SK-N-SH (cell line): ENCODE measurements around the gene CELF4. TPM values are rescaled to one million over a fixed set of nuclear protein-coding genes. Genes with fewer than 3 reads are reported as not detected.

Source experiments
- CTCF ChIA-PET: fragments of 300-600, 350-600 bp; formaldehyde crosslinking; extraction: SDS; loops from one replicate; lab custom pipeline; 2021; lab: Yijun Ruan, JAX
- POLR2A ChIA-PET: fragments of 350-600 bp; sonication (Branson Sonifier 250); formaldehyde crosslinking; extraction: SDS; loops from one replicate; lab custom pipeline; 2020; ENCODE audit warnings: antibody characterized with exemption, inconsistent platforms; lab: Yijun Ruan, JAX
- DNase-seq: peaks from one replicate; pipeline ENCODE4 v3.0.0; 2012
- H2AFZ ChIP-seq: fragments of 200-600 bp; sonication (generic); 2 replicates; pipeline ENCODE4 v1.8.1; 2016; ENCODE audit warnings: antibody characterized with exemption, mild to moderate bottlenecking, low read depth
- H3F3A ChIP-seq: fragments of 200-600 bp; sonication (generic); replicated peaks from 2 replicates; pipeline ENCODE3; 2016; ENCODE audit warnings: antibody characterized with exemption, mild to moderate bottlenecking; ENCODE audit not compliant: insufficient read depth
- H3K27ac ChIP-seq, 2 experiments: fragments of 200-500 bp in 1 of 2; fragments of 200-600 bp in 1 of 2; sonication (Bioruptor generic) in 1 of 2; sonication (generic), shearing (Covaris generic) in 1 of 2; 2 replicates each; pipeline versions ENCODE4 v1.5.1 to v1.6.1; 2014 to 2016; ENCODE audit warnings: low read depth in 2 of 2, inconsistent platforms in 1 of 2, low read length in 1 of 2, mild to moderate bottlenecking in 1 of 2, mixed read lengths in 1 of 2
- H3K27me3 ChIP-seq: fragments of 200-600 bp; sonication (generic), shearing (Covaris generic); 2 replicates; pipeline ENCODE4 v1.6.1; 2016; ENCODE audit warnings: mixed run types; ENCODE audit not compliant: insufficient read depth
- H3K36me3 ChIP-seq, 2 experiments: fragments of 200-500 bp in 1 of 2; fragments of 200-600 bp in 1 of 2; sonication (Bioruptor generic) in 1 of 2; sonication (generic) in 1 of 2; replicated peaks in 1 of 2; 2 replicates each; pipeline versions ENCODE3 to v1.5.1; 2014 to 2016; ENCODE audit warnings: low read length in 1 of 2, mild to moderate bottlenecking in 1 of 2; ENCODE audit not compliant: insufficient read depth in 2 of 2, control insufficient read depth in 1 of 2
- H3K4me1 ChIP-seq, 2 experiments: fragments of 200-500 bp in 1 of 2; fragments of 200-600 bp in 1 of 2; sonication (Bioruptor generic) in 1 of 2; sonication (generic), shearing (Covaris generic) in 1 of 2; 2 replicates each; pipeline versions ENCODE4 v1.5.1 to v1.6.1; 2014 to 2016; ENCODE audit warnings: low read depth in 1 of 2, low read length in 1 of 2, mixed run types in 1 of 2; ENCODE audit not compliant: insufficient read depth in 2 of 2, control insufficient read depth in 1 of 2
- H3K4me2 ChIP-seq: fragments of 200-600 bp; sonication (generic), shearing (Covaris generic); 2 replicates; pipeline ENCODE4 v1.6.1; 2017; ENCODE audit warnings: mixed run types
- H3K4me3 ChIP-seq, 2 experiments: fragments of 200-500 bp in 1 of 2; fragments of 200-600 bp in 1 of 2; sonication (Bioruptor generic) in 1 of 2; sonication (generic), shearing (Covaris generic) in 1 of 2; 2 replicates each; pipeline versions ENCODE4 v1.5.1 to v1.8.1; 2014 to 2016; ENCODE audit warnings: low read depth in 2 of 2, inconsistent platforms in 1 of 2, low read length in 1 of 2, mild to moderate bottlenecking in 1 of 2, mixed read lengths in 1 of 2, moderate library complexity in 1 of 2
- H3K79me2 ChIP-seq: fragments of 200-600 bp; sonication (generic); 2 replicates; pipeline ENCODE4 v1.8.1; 2017; ENCODE audit warnings: mild to moderate bottlenecking; ENCODE audit not compliant: insufficient read depth
- H3K9ac ChIP-seq: fragments of 200-600 bp; sonication (generic); 2 replicates; pipeline ENCODE4 v1.6.1; 2017; ENCODE audit warnings: mixed run types
- H3K9me2 ChIP-seq: fragments of 200-600 bp; sonication (generic); 2 replicates; pipeline ENCODE4 v1.6.1; 2017; ENCODE audit warnings: mixed run types
- H3K9me3 ChIP-seq: fragments of 200-600 bp; sonication (generic); 2 replicates; pipeline ENCODE4 v1.6.1; 2017; ENCODE audit warnings: mixed run types, mild to moderate bottlenecking, moderate library complexity
- H4K20me1 ChIP-seq: fragments of 200-600 bp; sonication (generic); 2 replicates; pipeline ENCODE4 v1.6.1; 2017; ENCODE audit warnings: mild to moderate bottlenecking, mixed run types; ENCODE audit not compliant: insufficient read depth
- CHD2 ChIP-seq: fragments of 150-350 bp; IDR thresholded peaks from 2 replicates; pipeline ENCODE4 v1.6.1; 2018; ENCODE audit warnings: low read length; ENCODE audit not compliant: partially characterized antibody
- MXI1 ChIP-seq: IDR thresholded peaks from 2 replicates; pipeline ENCODE4 v1.6.1; 2012; ENCODE audit warnings: mild to moderate bottlenecking, low read depth, low read length, improper control_type of control experiment
- NFIC ChIP-seq: IDR thresholded peaks from 2 replicates; pipeline ENCODE4 v1.4.0; 2012; ENCODE audit warnings: borderline replicate concordance
- POLR2AphosphoS5 ChIP-seq: IDR thresholded peaks from 2 replicates; pipeline ENCODE4 v1.6.1; 2012; ENCODE audit warnings: low read depth, low read length
- SMC3 ChIP-seq: IDR thresholded peaks from 2 replicates; pipeline ENCODE4 v1.6.1; 2012; ENCODE audit warnings: low read depth, low read length, improper control_type of control experiment
- TAF1 ChIP-seq: IDR thresholded peaks from 2 replicates; pipeline ENCODE4 v1.6.1; 2012; ENCODE audit warnings: low read depth, mild to moderate bottlenecking, low read length, moderate library complexity, borderline replicate concordance
- YY1 ChIP-seq: IDR thresholded peaks from 2 replicates; pipeline ENCODE4 v1.4.0; 2012; ENCODE audit warnings: low read depth, mild to moderate bottlenecking
- WGBS: methylation state at CpG from one replicate; pipeline ENCODE4 v1.1.6; 2017; ENCODE audit warnings: low lambda C conversion rate; 5-methylcytosine and 5-hydroxymethylcytosine counted together
- polyA plus RNA-seq, 3 experiments: library from polyadenylated mRNA; depleted of rRNA; stranded (reverse); fragments of >200 nt; gene quantifications; 2 replicates each; pipeline ENCODE4 v1.2.3, GENCODE V29; 2012
- TF ChIP-seq, protein P1 (sequence below): IDR thresholded peaks from 2 replicates; pipeline ENCODE4; 2012
- TF ChIP-seq, protein P2 (sequence below): IDR thresholded peaks from 2 replicates; pipeline ENCODE4 v1.6.1; 2012; ENCODE audit warnings: mild to moderate bottlenecking, low read depth, low read length, moderate library complexity
- TF ChIP-seq, protein P3 (sequence below): fragments of 150-350 bp; IDR thresholded peaks from 2 replicates; pipeline ENCODE4 v1.6.1; 2016; ENCODE audit warnings: mild to moderate bottlenecking, low read depth, low read length
- TF ChIP-seq, protein P4 (sequence below): fragments of 200-600 bp; sonication (generic); IDR thresholded peaks from 2 replicates; pipeline ENCODE4 v1.6.1; 2017; ENCODE audit warnings: antibody characterized with exemption, mild to moderate bottlenecking, moderate library complexity
- TF ChIP-seq, protein P5 (sequence below): IDR thresholded peaks from 2 replicates; pipeline ENCODE4 v1.4.0; 2012; ENCODE audit warnings: low read depth, borderline replicate concordance
- TF ChIP-seq, protein P6 (sequence below): fragments of 150-350 bp; IDR thresholded peaks from 2 replicates; pipeline ENCODE4 v1.6.1; 2017; ENCODE audit warnings: antibody characterized with exemption, low read length, low read depth, borderline replicate concordance

Gene CELF4
- polyA plus RNA-seq, 1 of the 3 experiments (the other 2 are of a cell fraction), result 0.26 TPM

DNA sequence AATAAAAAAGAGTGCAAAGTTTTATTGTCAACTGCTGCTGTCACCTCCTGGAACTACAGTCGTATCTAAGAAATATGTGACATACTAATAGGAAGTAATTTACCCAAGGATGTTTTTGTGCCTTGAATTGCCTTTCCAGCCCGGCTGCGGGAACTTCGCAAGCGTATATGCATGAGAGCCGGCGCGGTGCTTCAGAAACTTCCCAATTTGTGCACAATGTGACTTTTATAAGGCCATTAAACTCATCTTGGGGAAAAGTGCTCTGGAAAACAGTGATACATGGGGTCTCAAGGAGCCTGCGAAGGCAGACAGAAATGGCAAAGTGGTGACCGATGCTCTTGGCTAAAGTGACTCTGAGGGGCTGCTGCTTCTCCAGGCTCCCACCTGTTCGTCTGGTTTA, 41.7 kb upstream of the CELF4 start:
- POLR2A ChIA-PET, result no interaction called here
- Histone ChIP-seq H3K27me3 (no peaks in the 10 kb centered on the region), H3K4me1 (no peaks in the 10 kb centered on the region; a peak in 1 of 4 replicates), H3K79me2 (no peaks in the 10 kb centered on the region), H4K20me1 (no peaks in the 10 kb centered on the region), H3K4me3 (no peak overlapping the region), H3F3A (no peaks in the 10 kb centered on the region), H3K9me2 (no peaks in the 10 kb centered on the region)
- TF ChIP-seq CHD2, result no peak
- TF ChIP-seq TAF1, result no peak
- TF ChIP-seq MXI1, result no peak
- TF ChIP-seq, protein P1, sequence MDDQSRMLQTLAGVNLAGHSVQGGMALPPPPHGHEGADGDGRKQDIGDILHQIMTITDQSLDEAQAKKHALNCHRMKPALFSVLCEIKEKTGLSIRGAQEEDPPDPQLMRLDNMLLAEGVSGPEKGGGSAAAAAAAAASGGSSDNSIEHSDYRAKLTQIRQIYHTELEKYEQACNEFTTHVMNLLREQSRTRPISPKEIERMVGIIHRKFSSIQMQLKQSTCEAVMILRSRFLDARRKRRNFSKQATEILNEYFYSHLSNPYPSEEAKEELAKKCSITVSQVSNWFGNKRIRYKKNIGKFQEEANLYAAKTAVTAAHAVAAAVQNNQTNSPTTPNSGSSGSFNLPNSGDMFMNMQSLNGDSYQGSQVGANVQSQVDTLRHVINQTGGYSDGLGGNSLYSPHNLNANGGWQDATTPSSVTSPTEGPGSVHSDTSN, result no peak
- TF ChIP-seq, protein P2, sequence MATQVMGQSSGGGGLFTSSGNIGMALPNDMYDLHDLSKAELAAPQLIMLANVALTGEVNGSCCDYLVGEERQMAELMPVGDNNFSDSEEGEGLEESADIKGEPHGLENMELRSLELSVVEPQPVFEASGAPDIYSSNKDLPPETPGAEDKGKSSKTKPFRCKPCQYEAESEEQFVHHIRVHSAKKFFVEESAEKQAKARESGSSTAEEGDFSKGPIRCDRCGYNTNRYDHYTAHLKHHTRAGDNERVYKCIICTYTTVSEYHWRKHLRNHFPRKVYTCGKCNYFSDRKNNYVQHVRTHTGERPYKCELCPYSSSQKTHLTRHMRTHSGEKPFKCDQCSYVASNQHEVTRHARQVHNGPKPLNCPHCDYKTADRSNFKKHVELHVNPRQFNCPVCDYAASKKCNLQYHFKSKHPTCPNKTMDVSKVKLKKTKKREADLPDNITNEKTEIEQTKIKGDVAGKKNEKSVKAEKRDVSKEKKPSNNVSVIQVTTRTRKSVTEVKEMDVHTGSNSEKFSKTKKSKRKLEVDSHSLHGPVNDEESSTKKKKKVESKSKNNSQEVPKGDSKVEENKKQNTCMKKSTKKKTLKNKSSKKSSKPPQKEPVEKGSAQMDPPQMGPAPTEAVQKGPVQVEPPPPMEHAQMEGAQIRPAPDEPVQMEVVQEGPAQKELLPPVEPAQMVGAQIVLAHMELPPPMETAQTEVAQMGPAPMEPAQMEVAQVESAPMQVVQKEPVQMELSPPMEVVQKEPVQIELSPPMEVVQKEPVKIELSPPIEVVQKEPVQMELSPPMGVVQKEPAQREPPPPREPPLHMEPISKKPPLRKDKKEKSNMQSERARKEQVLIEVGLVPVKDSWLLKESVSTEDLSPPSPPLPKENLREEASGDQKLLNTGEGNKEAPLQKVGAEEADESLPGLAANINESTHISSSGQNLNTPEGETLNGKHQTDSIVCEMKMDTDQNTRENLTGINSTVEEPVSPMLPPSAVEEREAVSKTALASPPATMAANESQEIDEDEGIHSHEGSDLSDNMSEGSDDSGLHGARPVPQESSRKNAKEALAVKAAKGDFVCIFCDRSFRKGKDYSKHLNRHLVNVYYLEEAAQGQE, result no peak
- TF ChIP-seq POLR2AphosphoS5, result no peak
- TF ChIP-seq, protein P3, sequence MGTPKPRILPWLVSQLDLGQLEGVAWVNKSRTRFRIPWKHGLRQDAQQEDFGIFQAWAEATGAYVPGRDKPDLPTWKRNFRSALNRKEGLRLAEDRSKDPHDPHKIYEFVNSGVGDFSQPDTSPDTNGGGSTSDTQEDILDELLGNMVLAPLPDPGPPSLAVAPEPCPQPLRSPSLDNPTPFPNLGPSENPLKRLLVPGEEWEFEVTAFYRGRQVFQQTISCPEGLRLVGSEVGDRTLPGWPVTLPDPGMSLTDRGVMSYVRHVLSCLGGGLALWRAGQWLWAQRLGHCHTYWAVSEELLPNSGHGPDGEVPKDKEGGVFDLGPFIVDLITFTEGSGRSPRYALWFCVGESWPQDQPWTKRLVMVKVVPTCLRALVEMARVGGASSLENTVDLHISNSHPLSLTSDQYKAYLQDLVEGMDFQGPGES, result no peak
- no peak for TF ChIP-seq NFIC
- TF ChIP-seq, protein P4, sequence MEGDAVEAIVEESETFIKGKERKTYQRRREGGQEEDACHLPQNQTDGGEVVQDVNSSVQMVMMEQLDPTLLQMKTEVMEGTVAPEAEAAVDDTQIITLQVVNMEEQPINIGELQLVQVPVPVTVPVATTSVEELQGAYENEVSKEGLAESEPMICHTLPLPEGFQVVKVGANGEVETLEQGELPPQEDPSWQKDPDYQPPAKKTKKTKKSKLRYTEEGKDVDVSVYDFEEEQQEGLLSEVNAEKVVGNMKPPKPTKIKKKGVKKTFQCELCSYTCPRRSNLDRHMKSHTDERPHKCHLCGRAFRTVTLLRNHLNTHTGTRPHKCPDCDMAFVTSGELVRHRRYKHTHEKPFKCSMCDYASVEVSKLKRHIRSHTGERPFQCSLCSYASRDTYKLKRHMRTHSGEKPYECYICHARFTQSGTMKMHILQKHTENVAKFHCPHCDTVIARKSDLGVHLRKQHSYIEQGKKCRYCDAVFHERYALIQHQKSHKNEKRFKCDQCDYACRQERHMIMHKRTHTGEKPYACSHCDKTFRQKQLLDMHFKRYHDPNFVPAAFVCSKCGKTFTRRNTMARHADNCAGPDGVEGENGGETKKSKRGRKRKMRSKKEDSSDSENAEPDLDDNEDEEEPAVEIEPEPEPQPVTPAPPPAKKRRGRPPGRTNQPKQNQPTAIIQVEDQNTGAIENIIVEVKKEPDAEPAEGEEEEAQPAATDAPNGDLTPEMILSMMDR, result no peak
- TF ChIP-seq YY1, result no peak
- TF ChIP-seq, protein P5, sequence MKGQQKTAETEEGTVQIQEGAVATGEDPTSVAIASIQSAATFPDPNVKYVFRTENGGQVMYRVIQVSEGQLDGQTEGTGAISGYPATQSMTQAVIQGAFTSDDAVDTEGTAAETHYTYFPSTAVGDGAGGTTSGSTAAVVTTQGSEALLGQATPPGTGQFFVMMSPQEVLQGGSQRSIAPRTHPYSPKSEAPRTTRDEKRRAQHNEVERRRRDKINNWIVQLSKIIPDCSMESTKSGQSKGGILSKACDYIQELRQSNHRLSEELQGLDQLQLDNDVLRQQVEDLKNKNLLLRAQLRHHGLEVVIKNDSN, result no peak
- TF ChIP-seq, protein P6, sequence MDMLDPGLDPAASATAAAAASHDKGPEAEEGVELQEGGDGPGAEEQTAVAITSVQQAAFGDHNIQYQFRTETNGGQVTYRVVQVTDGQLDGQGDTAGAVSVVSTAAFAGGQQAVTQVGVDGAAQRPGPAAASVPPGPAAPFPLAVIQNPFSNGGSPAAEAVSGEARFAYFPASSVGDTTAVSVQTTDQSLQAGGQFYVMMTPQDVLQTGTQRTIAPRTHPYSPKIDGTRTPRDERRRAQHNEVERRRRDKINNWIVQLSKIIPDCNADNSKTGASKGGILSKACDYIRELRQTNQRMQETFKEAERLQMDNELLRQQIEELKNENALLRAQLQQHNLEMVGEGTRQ, result no peak
- no peak for TF ChIP-seq SMC3
- TF ChIP-seq, all 33 proteins: peak for 0
- no peak for DNase-seq
- no peak overlapping the region for H3K4me2 ChIP-seq
- no peaks in the 10 kb centered on the region for H3K9me3 ChIP-seq
- H3K27ac ChIP-seq, result no peak overlapping the region
- H2AFZ ChIP-seq, result no peak overlapping the region
- H3K36me3 ChIP-seq, result no peaks in the 10 kb centered on the region
- no peak overlapping the region for H3K9ac ChIP-seq
- CTCF ChIA-PET, result no interaction called here
- 58% methylated on average over 11 of the region's 11 CpGs for WGBS
